Neural cell (in vitro differentiated cells): ENCODE results near the gene HOXC9.

Experiments used
- CTCF ChIP-seq: fragments of 450-650 bp; IDR thresholded peaks from 2 replicates; pipeline ENCODE4 v1.5.1; 2014; ENCODE audit warnings: antibody characterized with exemption, mild to moderate bottlenecking, moderate library complexity; ENCODE audit not compliant: poor library complexity, severe bottlenecking
- EP300 ChIP-seq: fragments of 450-650 bp; conservative IDR thresholded peaks from 2 replicates; pipeline ENCODE4 v1.6.1; 2014; ENCODE audit warnings: antibody characterized with exemption, mild to moderate bottlenecking, moderate library complexity; ENCODE audit not compliant: poor library complexity, severe bottlenecking

DNA sequence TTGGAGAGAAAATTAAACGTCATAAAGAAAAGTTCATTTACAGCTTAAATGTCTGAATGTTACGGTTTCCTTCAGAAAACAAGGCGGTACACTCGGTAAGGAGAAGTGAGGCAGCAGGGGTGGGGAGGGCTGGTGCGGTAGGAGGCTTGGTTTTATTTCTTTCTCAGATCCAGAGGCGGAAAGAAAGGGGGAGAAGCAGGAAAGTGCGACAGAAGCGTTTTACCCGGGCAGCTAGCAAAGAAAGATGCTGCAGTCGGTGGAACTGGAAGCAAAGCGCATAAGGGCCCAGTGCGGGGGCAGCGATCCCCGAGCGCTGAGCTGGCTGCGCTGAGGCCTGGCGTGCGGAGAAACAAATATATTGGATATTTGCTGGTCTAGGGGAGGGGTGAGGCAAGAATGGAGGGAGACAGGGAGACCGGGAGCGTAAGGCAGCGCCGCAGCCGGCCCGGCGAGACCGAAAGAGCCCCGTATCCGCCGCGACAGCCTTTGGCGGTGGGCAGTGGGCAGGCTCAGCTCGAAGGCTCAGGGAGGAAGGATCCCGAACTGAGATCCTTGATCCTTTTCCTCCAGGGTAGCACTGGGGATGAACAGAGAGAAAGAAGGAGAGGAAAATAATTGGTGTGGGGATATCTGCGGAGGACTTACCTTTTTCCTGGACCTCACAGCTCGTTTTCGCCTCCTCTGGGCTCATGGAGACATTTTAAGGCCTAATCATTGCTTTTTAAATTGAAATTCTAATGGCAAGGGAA, 33.4 kb upstream of the HOXC9 start:
- TF ChIP-seq CTCF = no peak
- no peak for TF ChIP-seq EP300
